ENCODE results near the gene PPP1R7.

Gene PPP1R7

GRCh38 chr2:241141214-241141770 is 9.0 kb upstream of the PPP1R7 start:
- no peak overlapping the region for H3K9ac ChIP-seq (ENCODE audit: low read depth, low read length)
- H3K4me1 ChIP-seq (ENCODE audit: insufficient read depth, low read length) = no peaks in the 10 kb centered on the region
- no peaks in the 10 kb centered on the region for H3K9me3 ChIP-seq (ENCODE audit: control insufficient read depth, insufficient read depth, low read length)
- no peaks in the 10 kb centered on the region; the same call in none of the 2 replicates for H3K36me3 ChIP-seq (ENCODE audit: insufficient read depth, low read length)

- no peaks in the 10 kb centered on the region for H3K9me3 ChIP-seq (ENCODE audit: control insufficient read depth, insufficient read depth, low read length)
- H3K36me3 ChIP-seq (ENCODE audit: insufficient read depth, low read length) = no peaks in the 10 kb centered on the region; the same call in 1 of the 2 replicates
- no peaks in the 10 kb centered on the region for H3K4me1 ChIP-seq (ENCODE audit: insufficient read depth, low read length)
- H3K9ac ChIP-seq (ENCODE audit: low read depth, low read length) = no peak overlapping the region
Measured at GRCh38 chr2:241142063-241142462, 8.2 kb upstream of the PPP1R7 start.

GRCh38 chr2:241142593-241142992 is 7.7 kb upstream of the PPP1R7 start:
- H3K9ac ChIP-seq (ENCODE audit: low read depth, low read length) = no peak overlapping the region
- no peaks in the 10 kb centered on the region; the same call in 1 of the 2 replicates for H3K36me3 ChIP-seq (ENCODE audit: insufficient read depth, low read length)
- H3K4me1 ChIP-seq (ENCODE audit: insufficient read depth, low read length) = no peaks in the 10 kb centered on the region

GRCh38 chr2:241146286-241146685 is 4.0 kb upstream of the PPP1R7 start:
- H3K4me1 ChIP-seq (ENCODE audit: insufficient read depth, low read length) = peaks cover 6% of the 10 kb centered on the region; the same call in 1 of the 2 replicates
- no peak overlapping the region for H3K9ac ChIP-seq (ENCODE audit: low read depth, low read length)
- H3K9me3 ChIP-seq (ENCODE audit: control insufficient read depth, insufficient read depth, low read length) = no peaks in the 10 kb centered on the region
- H3K36me3 ChIP-seq (ENCODE audit: insufficient read depth, low read length) = no peaks in the 10 kb centered on the region

More at GRCh38 chr2:241142593-241142992, 7.7 kb upstream of the PPP1R7 start:
- H3K9me3 ChIP-seq (ENCODE audit: control insufficient read depth, insufficient read depth, low read length) = no peaks in the 10 kb centered on the region

- Histone ChIP-seq H3K4me1 (ENCODE audit: insufficient read depth, low read length) (peaks cover 6% of the 10 kb centered on the region; the same call in 1 of the 2 replicates), H3K9me3 (ENCODE audit: control insufficient read depth, insufficient read depth, low read length) (no peaks in the 10 kb centered on the region), H3K9ac (ENCODE audit: low read depth, low read length) (no peak overlapping the region), H3K36me3 (ENCODE audit: insufficient read depth, low read length) (no peaks in the 10 kb centered on the region)
Measured at GRCh38 chr2:241147336-241147735, 2.9 kb upstream of the PPP1R7 start.

GRCh38 chr2:241148239-241148638 is 2.0 kb upstream of the PPP1R7 start:
- Histone ChIP-seq H3K36me3 (ENCODE audit: insufficient read depth, low read length) (no peaks in the 10 kb centered on the region), H3K9me3 (ENCODE audit: control insufficient read depth, insufficient read depth, low read length) (no peaks in the 10 kb centered on the region), H3K4me1 (ENCODE audit: insufficient read depth, low read length) (peaks cover 6% of the 10 kb centered on the region; the same call in 1 of the 2 replicates), H3K9ac (ENCODE audit: low read depth, low read length) (peak overlapping the region; percentile 89; the same call in 1 of the 2 replicates)

GRCh38 chr2:241148891-241149674 is 1.2 kb upstream of the PPP1R7 start, which contains the start of gene PASK:
TSS of gene PASK (minus strand) at chr2:241149472. CDS start at chr2:241143032, 6,440 bp downstream.
- Histone ChIP-seq H3K4me1 (ENCODE audit: insufficient read depth, low read length) (peaks cover 6% of the 10 kb centered on the region; the same call in 1 of the 2 replicates), H3K9me3 (ENCODE audit: control insufficient read depth, insufficient read depth, low read length) (no peaks in the 10 kb centered on the region), H3K9ac (ENCODE audit: low read depth, low read length) (peak within 1 kb of the TSS; percentile 89), H3K36me3 (ENCODE audit: insufficient read depth, low read length) (no peaks in the 10 kb centered on the region)

GRCh38 chr2:241149675-241149924 is 667 bp upstream of the PPP1R7 start:
- peaks cover 6% of the 10 kb centered on the region; the same call in 1 of the 2 replicates for H3K4me1 ChIP-seq (ENCODE audit: insufficient read depth, low read length)
- no peaks in the 10 kb centered on the region for H3K36me3 ChIP-seq (ENCODE audit: insufficient read depth, low read length)
- no peaks in the 10 kb centered on the region for H3K9me3 ChIP-seq (ENCODE audit: control insufficient read depth, insufficient read depth, low read length)
- H3K9ac ChIP-seq (ENCODE audit: low read depth, low read length) = peak overlapping the region; percentile 89; the same call in 1 of the 2 replicates

GRCh38 chr2:241150660-241151530 is 628 bp downstream of the PPP1R7 start:
- no peaks in the 10 kb centered on the region for H3K36me3 ChIP-seq (ENCODE audit: insufficient read depth, low read length)
- H3K9ac ChIP-seq (ENCODE audit: low read depth, low read length) = peak overlapping the region; percentile 89
- no peaks in the 10 kb centered on the region for H3K9me3 ChIP-seq (ENCODE audit: control insufficient read depth, insufficient read depth, low read length)
- peaks cover 6% of the 10 kb centered on the region; the same call in 1 of the 2 replicates for H3K4me1 ChIP-seq (ENCODE audit: insufficient read depth, low read length)

GRCh38 chr2:241151934-241152660 is 1.8 kb downstream of the PPP1R7 start:
- Histone ChIP-seq H3K4me1 (ENCODE audit: insufficient read depth, low read length) (peaks cover 6% of the 10 kb centered on the region; the same call in 1 of the 2 replicates), H3K36me3 (ENCODE audit: insufficient read depth, low read length) (no peaks in the 10 kb centered on the region), H3K9me3 (ENCODE audit: control insufficient read depth, insufficient read depth, low read length) (no peaks in the 10 kb centered on the region), H3K9ac (ENCODE audit: low read depth, low read length) (no peak overlapping the region)

GRCh38 chr2:241153616-241154015 is 3.3 kb downstream of the PPP1R7 start:
- no peaks in the 10 kb centered on the region; the same call in 1 of the 2 replicates for H3K36me3 ChIP-seq (ENCODE audit: insufficient read depth, low read length)
- H3K4me1 ChIP-seq (ENCODE audit: insufficient read depth, low read length) = no peaks in the 10 kb centered on the region
- H3K9ac ChIP-seq (ENCODE audit: low read depth, low read length) = no peak overlapping the region
- H3K9me3 ChIP-seq (ENCODE audit: control insufficient read depth, insufficient read depth, low read length) = no peaks in the 10 kb centered on the region

- H3K36me3 ChIP-seq (ENCODE audit: insufficient read depth, low read length) = no peaks in the 10 kb centered on the region; the same call in none of the 2 replicates
- H3K9ac ChIP-seq (ENCODE audit: low read depth, low read length) = no peak overlapping the region
- no peaks in the 10 kb centered on the region for H3K4me1 ChIP-seq (ENCODE audit: insufficient read depth, low read length)
- no peaks in the 10 kb centered on the region for H3K9me3 ChIP-seq (ENCODE audit: control insufficient read depth, insufficient read depth, low read length)
Measured at GRCh38 chr2:241154915-241155314, 4.6 kb downstream of the PPP1R7 start.

GRCh38 chr2:241155936-241156335 is 5.7 kb downstream of the PPP1R7 start:
- Histone ChIP-seq H3K9me3 (ENCODE audit: control insufficient read depth, insufficient read depth, low read length) (no peaks in the 10 kb centered on the region), H3K9ac (ENCODE audit: low read depth, low read length) (no peak overlapping the region), H3K4me1 (ENCODE audit: insufficient read depth, low read length) (no peaks in the 10 kb centered on the region), H3K36me3 (ENCODE audit: insufficient read depth, low read length) (no peaks in the 10 kb centered on the region; the same call in none of the 2 replicates)

Data from ES-I3 (cell line).